GM21576 (cell line): Measurements from ENCODE around the gene MVB12B.

ENCODE experiments used
- ATAC-seq: cut with Tn5 transposase; IDR thresholded peaks from one replicate; pipeline ENCODE4 v1.9.1; 2021; ENCODE audit warnings: mild to moderate bottlenecking, moderate library complexity; ENCODE audit not compliant: unreplicated experiment

The MVB12B gene

DNA sequence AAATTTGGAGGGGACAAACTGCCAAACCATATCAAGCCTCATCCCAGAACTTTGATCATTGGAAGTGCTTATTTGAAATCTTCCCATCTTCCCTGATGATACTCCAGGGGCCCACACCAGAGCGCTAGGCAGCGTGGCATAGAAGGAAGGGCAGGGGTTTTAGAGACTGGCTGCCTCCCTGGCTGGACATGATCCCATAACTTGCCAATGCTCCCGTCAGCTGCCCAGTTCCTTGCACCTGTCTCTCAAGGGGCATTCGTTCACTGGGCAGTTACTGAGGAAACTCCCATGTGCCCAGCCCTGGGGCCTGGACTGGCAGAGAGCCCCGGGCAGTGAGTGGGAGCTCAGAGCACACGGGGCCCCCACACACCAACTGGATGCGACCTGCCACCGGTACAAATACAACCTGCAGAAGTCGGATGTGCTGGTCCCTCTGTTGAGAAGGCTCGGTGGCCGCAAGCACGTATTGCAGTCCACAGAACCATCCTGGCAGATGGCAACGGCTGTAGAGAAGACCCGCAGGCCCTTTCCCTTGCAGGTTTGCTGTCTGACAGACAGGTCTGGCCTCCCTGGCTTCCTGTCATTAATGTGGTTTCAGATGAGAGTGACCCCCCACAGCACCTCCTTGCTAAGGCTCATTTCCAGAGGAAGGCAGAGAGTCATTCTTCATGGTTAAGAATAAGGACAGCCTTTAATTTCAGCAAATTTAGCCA is 122.4 kb downstream of the MVB12B start:
- no peak for ATAC-seq

DNA sequence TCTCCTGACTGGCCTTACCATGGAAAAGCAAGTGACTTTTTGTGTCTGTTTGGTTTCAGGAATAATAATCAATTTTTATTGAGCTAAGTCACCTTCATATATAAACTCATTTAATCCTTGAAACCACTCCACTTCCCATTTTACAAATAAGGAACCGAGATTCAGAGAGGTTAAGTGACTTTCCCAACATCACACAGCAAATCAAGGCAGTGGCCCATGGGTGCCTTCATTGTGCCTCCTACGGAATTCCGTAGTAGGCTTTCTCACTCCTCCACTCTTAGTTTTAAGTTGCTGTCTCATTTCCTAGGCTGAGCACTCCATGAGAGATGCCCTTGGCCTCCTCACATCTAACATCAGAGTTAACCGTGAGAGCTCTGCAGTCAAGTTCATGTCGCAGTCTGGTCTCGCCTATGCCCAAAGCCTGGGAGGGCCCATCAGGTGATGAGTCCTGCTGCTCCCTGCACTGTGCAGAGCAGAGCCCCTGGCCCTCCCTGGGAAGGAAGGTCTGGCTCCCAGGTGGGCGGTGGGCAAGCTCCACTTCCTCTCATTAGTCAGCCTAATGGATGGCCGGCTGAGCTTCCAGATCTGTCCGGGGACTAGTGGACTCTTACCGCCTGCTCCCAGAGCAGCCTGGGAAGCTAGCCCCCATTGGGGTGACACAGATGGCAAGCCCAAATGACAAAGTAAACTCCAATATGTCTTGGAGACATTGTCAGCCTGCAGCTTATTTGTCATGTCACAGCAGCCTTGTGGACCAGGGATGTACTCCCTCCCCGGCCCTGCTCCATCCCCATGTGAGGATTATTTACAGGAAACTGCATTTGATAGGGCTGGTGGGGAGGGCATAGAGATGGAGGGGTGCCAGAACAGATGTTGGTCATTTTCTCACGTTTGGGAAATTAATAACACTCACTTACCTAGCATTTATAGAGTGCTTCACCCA is 123.4 kb downstream of the MVB12B start:
- ATAC-seq = no peak

DNA sequence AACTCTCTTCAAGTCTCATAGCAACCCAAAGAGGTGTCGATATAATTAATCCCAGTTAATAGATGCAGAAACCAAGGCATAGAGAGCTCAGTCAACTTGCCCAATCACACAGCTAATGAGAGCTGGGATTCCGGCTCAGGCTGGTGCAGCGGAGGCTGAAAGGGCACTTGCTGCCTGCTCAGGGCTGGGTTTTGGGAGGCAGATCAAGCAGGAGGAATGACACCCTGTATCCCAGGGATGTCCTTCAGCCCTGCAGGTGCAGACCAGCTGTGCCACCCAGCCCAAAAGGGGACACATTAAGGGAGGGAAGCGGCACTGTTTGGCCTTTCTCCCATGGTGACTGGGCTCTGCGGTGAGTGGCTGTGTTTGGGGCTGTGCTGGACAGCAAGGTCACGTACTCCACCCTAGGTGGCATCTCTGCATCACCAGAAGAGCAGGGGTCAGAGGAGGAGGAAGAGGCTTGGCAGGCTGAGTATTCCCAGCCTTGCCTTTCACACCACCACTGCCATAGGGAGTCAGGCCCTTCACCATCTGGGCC is 124.1 kb downstream of the MVB12B start:
- ATAC-seq = no peak

DNA sequence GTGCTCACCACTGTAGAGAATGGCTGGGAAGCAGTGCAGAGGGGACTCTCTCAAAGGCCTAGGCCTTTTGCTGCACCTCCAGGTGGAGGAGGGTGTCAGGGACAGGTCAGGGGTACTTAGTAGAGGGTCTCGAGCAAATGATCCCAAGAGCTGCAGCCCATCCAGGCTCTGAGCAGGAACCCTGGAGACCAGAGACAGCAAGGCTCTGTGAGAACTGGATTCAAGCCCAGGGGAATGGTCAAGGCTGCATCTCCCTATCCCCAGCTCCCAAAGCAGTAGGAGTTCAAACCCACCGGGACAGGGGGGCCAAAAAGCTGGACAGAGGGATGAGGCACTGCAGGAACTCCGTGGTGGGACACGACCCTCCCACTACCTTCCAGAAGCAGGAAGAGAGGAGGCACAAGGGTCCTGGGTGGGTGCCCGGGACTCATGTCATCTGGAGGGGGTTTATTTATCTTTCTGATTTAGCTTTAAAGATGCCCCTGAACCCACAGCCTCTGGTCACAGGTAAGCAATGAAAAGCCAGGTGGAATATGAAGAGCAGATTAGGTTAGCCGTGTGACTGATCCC is 124.8 kb downstream of the MVB12B start:
- ATAC-seq = no peak

DNA sequence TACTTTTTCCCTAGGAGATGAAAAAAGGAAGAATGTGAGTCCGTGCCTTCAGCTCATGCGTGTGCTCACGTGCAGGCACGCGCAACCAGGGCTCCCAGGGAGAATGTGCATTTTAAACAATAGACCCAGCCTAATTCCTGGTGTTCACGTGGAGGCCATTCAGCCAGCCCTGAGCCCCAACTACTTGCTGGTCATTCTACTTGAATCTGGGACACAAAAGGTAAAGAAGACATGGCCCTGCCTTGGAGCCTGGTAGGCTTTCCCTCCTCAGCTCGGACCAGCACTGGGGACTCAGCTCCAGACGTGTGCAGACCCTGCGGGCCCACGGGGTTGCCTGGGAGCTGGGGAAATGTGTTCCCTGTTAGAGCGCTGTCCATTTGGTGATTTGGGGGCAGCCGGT is 125.5 kb downstream of the MVB12B start:
- no peak for ATAC-seq

DNA sequence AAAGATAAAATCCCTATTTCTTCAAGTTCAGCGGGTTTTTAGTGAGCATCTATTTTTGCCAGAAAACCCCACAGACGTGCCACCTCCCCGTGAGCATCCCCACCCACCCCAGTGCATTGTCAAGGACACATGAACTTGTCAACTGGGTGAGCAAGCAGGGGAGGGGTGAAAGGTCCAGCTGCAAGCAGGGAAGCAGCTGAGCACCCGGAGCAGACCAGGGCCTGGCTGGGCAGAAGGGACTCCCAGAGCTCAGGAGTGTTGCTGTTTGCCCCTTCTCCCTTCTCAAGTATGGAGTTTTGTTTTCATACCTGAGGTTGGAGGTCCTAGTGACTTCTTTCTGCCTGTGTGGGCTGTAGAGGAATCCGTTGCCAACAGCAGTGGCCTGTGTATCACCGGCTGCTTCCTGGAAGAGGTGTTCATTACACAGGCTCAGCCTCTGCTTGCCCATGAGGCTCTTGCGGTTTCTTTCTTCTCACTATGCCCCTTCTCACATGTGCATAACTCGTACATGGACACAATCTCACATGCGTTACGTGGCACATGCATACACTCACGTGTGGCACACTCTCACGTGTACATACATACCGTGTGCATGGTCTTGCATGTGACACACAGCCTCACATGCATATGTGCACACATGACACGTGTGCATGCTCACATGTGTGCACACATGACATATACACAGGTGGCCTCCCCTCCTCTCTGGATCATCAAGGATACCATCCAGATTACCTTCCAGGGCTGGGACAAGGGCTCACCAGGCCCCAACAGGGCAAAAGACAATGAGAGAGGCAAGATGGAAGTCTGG is 126.7 kb downstream of the MVB12B start:
- ATAC-seq = no peak

DNA sequence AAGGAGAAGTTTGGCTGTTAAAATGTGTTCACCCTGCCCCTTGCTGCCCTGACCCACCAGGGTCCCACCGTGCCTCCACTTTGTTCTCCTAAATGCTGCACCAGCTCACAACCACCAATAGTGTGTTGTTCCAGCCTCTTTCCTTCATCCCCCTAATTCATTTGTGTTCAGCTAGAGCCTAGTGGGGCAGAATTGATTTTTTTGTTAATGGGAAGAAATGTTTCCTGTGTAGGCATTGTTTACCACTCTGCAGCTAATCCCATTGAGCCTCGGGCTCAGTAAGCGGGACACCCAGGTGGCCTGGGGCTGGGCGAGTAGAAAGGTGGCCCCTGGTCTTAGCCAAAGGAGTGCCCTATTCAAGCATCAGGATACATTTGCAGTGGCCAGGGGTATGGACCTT is 127.6 kb downstream of the MVB12B start:
- ATAC-seq = no peak

DNA sequence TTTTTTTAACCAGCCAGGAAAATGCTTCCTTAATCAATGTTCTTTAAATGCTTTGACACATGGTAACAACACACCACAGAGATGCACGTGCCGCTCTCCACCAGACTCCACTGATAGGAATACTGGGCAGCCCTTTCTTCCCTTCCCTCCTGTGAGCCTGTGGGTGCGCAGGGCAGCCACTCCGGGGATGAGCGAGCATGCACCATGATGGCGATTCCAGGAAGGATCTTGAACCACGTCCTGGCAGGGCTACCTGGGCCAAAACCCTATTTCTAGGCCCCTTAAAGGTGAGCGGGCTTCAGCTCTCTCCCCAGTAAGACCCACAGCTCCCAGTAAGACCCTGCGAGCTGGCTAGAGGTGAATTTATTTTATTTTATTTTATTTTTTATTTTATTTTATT is 128.2 kb downstream of the MVB12B start:
- ATAC-seq = no peak

DNA sequence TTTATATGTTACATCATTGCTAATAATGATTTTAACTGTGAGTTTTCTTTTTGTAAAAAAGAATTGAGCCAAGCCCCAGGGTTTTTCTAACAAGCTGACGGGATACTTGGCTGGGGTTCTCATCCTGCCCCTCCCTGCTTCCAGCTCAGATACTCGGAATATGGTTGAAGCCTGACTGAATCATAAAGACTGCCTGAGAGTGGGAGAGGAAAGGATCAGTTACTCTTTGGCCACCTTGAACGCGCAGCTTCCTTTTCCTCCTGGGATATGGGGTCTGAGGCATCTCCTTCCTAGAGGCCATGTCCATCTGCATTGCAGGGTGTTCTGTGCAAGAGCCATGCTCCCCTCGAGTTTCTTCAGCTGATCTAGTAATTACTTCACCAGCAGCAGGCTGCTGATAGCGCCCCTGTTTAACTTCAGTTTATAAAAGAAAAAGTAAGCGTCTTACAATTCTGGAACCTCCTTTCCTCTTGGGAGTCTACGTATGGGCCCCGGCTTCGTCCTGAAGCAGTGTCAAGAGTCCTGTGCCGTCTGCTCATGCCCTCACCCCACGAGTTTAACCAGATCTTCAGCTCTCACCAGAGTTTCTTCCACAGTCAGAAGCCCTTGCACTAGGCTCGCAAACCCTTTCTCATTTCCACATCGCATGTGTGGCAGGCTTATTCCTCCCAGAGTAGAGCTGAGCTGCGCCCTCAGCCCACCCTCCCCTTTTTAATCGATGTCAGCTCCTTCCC is 130.0 kb downstream of the MVB12B start:
- no peak for ATAC-seq

DNA sequence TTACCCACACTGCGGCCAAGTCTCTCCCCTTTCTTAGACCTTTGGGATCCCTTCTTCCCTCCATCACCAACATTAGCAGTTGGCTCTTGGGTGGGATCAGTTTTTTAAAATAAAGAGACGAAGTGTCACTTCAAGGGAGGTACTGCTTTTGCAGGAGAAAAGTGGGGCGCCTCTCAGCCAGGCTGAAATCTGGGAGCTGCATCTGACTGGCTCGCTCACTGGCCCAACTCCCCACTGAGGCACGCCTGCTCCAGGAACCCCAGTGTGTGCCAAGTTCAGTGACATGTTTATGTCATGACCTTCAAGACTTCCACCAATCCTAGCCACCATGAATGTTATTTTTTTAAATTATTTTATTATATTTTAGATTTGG is 130.5 kb downstream of the MVB12B start:
- no peak for ATAC-seq

DNA sequence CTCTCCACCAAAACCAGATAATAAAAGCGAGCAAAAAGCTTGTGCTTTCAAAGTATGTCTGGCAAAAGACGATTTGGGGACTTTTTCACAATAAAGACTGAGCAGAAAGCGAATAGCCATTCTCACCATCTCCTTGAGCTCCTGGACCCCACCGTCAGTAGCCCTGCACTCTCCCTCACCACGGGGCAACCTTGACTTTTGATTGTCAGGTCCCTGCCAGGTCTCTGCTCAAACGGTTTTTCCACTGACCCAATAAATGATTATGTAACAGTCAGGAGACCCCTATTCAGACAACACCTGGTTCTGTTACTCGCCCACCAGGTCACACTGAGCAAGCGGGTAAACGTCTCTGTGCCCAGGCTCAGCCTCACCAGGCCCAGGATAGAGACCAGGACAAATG is 131.3 kb downstream of the MVB12B start:
- no peak for ATAC-seq

DNA sequence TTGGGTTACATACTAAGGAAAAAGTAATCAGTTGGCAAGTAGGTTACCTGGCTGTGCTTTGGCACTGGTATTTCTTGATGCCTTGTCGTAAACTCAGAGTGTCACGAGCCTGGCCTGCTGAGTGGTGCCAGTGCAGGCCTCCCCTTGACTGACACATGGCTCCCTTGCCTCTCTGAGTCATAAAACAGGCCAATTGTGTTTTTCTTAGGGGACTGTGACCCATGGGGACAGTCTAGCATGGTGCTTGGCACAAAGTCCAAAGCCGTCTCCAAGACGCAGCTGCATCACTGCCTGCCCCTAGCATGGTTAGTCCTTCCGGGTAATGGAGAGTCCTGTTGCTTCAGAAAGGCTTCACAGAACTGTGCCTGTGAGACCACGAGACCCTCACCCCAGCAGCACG is 132.5 kb downstream of the MVB12B start:
- no peak for ATAC-seq

DNA sequence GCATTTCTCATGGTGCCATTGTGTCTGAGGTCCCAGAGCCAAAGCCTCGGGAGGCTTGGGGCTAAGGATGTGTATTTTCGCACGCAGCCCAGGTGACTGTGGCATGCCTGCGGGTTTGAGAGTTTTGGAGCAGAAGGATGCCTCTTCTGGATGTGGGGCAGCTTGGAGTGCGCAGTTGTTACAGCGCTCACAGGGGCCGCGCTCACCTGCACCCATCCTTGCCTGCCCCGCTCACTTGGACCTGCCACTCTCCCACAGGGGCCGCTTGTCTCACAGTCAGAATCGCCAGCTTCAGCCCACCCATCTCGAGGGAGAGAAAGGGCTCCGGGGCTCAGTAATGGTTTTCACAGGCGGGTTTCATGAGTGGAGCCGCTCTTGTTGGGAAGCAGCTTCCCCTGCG is 132.9 kb downstream of the MVB12B start:
- ATAC-seq = no peak

DNA sequence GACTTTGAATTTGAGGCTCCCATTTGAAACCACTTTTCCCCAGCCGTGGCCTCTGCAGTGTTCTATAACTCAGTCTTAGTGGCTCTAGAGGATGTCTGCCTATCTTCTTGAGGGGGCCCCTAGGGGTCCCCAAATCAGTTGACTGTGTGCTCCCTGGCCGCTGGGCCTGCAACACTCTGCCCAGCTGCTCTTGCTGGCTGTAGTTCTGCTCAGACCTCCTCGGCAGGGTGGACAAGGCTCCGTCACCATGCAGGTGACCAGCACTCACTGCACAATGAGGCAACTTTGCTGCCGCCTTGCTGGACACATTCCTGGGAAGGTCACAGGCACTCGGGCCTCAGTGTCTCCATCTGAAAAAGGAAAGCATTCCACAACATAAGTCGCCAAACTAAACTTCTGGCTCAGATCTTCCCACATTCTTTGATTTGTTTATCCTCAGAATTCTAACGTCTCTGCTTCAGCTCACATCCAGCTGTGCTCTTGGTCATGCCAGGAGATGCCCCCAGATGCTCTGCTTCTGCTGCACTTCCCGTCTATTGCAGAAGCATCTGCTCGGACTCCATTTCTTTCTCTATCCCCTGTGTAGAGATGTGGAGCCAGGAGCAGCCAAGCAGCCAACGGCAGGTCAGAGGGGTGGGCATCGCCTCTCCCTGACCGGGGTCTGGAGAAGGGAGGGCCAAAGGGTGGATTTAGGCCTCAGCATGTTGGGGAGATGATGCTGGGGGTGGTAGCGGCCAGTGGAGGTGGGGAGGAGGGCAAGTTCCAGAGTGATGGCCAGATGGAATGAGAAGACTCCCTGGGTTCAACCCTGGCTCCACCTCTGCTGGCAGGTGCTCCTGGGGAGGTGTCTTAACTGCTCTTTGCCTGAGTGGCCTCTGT is 133.6 kb downstream of the MVB12B start:
- ATAC-seq = no peak

DNA sequence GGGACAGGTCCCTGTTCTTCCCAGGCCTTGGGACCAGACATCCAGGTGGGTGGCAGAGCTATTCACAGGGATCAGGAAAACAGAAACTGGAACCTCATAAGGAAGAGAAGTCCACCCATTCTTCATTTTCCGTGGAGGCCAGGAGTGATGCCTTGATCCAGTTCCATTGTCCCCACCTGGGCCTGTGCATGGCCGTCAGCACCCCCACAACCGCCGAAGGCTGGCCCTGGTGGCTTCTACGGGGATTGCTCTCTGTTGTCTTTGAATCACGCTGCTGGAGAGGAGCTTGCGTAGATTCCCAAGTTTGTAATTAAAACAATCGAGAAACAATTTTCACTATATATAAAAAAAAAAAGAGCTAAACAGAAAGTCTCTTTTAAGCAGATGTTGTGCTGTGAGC is 134.4 kb downstream of the MVB12B start:
- no peak for ATAC-seq

DNA sequence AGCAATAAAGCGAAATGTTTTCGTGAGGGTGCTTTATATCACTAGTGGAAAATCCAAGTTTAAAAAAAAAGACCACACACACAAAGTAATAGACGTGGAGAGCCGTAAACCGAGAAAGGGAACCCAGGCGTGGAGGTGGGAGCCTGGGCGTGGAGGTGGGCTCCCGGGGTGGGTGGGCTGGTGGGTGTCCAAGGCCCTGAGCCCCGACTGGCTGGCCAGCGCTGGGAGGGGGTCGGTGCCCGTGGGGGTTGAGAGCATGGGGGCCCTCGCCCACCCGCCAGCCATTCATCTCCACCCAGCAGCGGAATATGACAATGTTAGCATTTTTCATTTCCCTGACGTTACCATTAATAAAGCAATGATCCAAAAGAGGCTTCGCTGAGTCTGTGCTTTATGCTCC is 135.0 kb downstream of the MVB12B start:
- ATAC-seq = no peak

DNA sequence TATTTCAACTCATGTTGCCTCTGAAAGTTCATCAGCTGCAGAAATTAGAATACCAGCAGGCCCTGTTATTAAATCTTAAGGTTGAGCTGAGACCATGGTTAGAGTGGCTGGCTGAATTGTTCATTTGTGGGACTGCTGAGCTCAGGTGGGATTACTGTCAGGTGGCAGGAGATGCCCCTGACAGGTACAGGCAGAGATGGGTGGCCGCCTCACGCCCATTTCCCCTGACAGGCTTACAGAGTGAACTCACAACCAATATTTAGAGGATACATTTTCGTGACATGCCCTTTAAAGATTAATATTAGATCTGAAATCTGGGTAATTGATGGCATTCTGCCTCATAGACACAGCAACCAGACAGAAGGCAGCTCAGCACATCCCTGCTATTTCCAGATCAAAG is 136.0 kb downstream of the MVB12B start:
- ATAC-seq = no peak

DNA sequence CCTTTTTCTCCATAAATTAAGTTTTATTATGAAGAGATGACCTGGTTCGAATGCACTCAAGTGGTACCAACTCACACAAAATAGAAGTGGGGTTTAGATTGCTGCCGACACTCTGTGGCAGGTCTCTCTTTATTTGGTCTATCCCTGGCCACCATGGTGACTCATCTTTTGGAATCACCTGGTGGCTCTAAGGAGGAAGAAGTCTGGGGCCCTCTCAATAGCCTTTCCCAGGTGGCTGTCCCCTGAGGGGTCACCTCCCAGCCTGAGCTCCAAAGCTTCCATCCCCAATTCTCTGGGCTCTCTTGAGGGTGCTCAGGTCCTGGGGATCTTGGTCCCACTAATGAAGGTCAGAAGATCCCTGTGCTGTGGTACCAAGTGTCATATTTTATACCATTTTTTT is 136.8 kb downstream of the MVB12B start:
- ATAC-seq = no peak
